GM19023 (cell line): Measurements from ENCODE around the gene ESPN.

ENCODE experiments used
- ATAC-seq: cut with Tn5 transposase; IDR thresholded peaks from one replicate; pipeline ENCODE4 v1.9.1; 2021; ENCODE audit warnings: mild to moderate bottlenecking, moderate library complexity; ENCODE audit not compliant: unreplicated experiment

ESPN gene

DNA sequence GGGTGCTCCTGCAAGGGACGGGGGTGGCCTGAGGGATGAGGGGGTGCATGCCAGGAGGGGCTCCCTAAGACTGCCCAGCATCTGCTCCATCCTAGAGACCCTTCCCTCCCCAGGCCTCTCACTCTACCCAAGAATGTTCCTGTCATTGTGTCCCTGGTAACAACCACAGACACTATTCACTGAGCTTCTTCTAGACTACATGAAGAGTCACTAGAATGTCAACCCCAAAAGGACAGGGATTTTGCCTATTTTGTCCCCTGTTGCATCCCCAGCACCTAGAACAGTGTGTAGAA is 38.5 kb downstream of the ESPN start:
- no peak for ATAC-seq

DNA sequence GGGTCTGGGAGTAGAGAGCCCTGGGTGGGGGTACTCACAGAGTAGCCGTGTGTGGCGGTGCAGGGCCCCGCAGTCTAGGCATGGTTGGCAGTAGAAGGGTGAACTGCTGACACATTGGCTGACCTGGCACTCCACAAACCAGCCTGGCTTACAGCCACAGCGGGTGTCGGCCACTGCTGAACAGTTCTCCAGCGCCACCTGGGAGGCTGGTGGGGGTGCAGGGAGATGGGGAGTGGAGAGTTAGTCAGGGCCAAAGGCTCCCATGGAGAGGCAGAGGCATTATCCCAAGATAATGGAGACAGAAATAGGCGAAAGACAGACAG is 39.9 kb downstream of the ESPN start:
- no peak for ATAC-seq

DNA sequence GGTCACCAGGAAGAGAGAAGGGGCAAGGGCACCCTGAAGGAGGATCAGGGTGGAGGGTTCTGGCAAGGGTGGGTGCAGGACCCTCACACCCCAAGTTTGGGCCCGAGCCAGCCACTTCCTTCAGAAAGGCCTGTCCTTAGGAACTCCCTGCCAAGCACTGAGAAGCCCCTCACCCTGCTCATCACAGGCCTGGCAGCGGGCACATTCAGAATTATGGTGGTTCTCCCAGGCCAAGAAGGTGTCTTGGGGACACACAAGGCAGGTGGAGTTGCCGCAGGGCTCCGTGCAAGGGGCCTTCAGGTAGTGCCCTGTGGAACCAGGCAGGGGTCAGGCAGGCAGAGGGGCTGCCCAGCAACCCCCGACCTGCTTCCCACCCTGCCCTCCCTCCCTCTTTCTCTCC is 40.3 kb downstream of the ESPN start:
- no peak for ATAC-seq

DNA sequence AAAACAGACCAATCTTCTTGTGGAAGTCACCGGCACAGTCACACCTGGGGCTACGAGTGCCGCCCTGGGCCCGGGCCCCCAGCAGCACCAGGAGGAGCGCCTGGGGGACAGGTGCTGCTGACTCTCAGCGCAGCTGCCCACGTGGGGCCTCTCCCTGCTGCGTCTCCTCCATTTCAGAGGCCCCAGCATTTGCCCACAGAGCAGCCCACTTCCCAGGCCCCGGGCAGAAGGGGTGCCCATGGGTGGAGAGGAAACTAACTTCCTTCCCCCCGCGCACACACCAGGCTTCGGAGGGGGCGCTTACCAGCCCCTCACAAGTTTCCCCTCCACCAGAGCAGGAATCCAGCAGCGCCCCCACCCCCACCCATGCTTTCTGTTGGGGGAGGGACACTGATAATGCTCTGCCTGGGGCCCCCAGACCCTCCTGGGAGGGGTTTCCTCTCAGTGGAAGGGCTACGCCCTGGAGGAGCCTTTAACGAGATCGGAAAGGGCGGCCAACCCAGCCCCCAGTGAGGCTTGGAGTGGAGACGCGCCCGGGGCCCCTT is 41.0 kb downstream of the ESPN start:
- ATAC-seq, result no peak

DNA sequence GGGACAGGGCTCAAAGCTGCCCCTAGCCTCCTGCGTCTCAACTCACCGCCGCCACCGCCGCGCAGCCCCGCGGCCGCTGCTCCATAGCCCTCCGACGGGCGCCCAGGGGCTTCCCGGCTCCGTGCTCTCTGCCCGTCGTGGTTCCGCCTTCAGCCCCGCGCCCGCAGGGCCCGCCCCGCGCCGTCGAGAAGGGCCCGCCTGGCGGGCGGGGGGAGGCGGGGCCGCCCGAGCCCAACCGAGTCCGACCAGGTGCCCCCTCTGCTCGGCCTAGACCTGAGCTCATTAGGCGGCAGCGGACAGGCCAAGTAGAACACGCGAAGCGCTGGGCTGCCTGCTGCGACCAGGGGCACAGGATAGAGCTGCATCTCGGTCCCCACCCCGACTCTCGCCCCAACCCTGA is 41.4 kb downstream of the ESPN start, which contains the start of gene TNFRSF25:
Gene TNFRSF25 (minus strand): TSS at position 151 of the 400 bp plus-strand sequence. CDS start 66 bp downstream, at position 85.
- no peak for ATAC-seq

DNA sequence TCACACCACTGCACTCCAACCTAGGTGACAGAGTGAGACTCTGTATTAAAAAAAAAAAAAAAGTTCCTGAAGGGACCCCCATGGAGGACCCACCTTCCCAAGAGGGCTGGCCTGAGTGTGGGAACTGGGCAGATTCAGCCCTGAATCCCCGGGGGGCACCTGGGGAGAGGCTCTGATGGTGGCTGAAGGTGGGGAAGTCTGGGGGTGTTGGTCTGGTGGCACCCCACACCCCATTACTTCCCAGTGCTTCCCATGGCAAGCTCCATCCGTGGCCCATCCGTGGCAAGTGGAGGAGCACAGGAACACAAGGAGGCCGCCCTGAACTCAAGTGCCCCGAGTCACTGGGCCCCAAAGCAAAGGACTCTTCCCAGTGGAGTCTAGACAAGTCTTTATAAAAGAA is 42.2 kb downstream of the ESPN start:
- ATAC-seq, result no peak

DNA sequence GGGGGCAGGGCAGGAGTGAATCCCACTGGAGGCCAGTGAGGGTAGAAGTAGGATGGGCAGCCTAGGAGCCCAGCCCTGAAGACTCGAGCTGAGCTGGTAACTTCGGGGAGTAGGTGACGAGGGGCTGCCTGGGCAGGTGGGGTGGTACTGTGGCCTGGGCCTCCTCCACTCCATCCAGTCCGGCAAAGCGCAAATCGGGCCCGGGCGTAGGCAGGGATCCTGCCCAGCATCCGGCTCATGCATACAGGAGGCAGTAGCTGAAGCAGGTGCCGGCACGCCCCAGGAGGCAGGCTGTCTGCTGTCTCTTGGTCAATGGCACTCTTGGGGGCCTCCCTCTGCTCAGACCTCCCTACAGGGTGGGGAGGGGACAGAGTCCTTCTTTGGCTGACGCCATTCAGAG is 42.6 kb downstream of the ESPN start:
- ATAC-seq, result no peak

DNA sequence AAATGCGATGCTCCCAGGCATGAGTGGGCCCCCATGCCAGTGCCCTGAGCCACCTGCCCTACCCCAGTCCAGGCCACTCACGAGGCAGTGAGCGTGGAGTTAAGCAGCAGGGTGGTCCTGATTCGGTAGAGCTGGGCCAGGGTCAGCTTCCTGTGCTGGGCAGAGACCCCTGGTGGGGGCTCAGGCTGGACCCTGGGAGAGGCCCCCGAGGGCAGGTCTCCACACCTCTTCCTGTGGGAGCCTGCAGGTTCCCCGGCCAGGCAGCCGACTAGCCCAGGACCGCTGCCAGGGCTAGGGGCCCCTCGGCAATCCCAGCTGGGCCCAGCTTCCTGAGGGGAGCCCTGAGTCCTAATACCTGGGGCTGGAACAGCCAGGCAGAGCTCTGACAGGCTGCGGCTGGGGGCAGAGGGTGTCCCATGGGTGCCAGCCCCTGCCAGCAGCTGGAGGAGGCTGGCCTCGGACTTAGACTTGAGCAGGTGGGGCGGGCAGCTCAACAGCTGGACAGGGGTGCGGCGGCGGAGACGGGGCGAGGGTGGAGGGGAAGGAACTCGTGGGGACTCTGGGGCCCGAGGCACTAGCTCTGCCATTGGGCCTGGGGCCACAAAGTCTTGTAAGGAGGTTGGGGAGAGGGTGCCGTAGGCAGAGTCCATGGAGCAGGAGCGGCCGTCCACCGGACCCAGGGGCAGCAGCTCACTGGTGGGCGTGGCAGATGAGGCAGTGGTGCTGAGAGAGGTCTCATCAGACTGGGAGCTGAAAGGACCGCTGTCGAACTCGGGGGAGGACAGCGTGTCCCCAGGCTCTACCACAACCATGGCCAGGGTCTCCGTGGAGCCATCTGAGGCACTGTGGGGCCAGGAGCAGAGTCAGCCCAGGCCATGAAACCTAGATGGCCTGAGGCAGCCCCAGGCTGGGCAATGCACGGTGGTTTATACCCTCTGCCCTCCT is 43.4 kb downstream of the ESPN start:
- ATAC-seq, result no peak

DNA sequence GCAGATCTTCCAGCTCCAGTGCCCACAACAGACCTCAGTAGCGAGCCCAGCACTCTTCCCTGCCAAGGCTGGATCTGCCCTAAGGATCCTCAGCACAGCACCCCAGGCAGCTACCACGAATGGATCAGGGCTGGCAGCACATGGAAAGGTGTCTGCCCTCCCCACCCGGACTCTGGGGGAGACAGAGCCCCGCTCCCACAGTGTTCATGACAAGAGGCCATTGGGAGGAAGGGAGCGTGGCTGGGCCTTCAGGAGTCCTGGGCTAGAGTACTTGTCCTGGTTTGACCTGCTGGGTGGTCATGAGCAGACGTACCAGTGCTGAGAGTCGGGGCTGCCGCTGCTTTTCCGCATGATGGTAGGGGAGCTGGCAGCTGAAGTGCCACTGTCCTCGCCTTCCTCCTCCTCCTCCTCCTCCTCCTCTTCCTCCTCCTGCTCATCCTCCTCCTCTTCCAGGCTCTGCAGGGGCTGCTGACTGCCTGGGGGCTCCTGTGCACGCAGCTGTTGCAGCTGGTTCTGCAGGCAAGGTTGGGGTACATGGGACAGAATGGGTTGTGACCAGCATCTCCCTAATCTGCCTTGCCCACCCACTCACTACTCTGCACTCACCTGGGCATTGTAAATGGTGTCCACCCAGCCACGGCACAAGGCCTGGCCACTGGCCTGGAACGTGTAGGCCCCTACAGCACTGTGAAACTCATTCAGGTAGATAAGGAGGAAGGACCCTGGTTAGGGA is 44.3 kb downstream of the ESPN start:
- ATAC-seq, result no peak

DNA sequence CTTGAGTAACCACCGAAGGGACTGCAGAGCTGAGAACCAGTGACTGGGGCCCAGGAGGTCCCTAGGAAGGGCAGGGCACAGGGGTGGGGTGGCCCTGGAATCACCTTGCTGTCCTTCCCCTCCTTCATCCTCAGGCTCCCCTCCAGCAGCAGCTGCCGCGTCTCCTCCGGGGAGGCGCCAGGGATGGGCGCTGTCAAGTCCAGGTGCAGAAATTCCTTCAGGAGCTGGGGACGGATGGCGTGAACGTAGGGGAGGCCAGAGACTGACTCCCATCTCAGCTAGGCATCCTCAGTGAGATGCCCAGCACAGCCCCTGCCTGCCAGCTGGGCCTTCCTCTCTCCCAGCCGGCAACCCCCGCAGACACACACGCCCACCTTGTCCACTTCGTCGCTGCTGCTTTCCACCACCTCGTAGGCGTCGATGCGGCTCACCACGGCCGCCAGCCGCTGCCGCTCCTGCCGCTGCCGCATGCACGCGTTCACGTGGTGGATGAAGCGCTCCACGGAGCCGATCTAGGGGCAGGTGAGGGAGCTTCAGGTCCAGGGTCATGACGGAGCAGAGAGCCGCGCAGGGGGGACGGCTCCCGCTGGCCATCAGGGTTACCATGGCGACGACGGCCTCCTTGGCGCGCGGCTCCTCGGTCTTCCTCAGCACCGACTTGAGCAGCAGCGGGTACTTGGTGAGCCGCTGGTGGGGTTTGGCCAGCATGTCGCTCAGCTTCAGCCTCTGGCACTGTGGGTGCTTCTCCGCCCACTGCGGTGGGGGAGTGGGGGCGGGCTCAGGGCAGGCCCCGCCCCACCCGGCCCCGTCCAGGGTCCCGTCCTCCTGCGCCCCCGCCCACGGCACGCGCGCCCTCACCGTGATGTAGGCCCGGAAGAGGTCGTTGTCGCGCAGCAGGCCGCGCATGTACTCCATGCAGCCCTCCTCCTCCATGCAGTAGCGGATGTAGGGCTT is 45.8 kb downstream of the ESPN start:
- no peak for ATAC-seq

DNA sequence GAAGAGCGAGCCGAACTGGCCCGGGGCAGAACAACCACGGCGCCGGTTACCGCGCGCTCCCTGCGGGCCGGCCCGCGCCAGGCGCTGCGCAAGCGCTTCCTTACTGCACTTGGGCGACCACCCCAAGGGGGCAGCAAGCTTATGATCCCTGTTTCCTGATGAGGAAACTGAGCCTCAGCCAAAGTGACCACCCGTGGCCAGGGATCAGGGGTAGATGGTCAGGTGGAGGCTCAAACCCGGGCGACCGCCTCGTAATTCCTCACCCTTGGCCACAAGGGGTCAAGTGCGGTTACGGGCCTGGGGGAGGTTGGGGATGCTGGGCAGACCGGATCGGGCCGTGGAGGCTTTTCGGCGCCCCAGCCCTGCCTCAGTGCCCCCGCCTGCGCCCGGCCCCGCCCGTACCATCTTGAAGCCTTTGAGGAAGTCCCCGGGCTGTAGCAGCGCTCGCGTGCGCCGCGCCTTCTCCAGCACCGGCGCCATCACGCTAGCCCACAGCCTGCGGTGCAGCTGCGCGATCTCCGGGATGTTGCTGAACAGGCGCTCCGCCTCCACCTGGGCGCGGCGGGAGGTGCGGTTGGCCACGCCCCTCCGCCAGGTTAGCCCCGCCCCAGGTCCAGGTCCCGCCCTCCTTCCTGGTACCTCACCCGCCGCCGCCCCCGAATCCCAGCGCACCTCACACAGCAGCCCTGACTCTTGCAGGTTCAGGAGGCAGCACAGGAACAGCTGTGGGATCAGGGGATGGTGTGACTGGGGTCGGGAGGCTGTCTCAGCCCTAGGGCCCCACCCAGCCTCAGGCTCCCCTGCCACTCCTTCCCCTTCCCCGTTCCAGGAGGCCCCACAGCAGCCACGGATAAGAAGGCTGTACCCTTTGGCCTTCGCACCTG is 46.8 kb downstream of the ESPN start:
- ATAC-seq, result no peak

DNA sequence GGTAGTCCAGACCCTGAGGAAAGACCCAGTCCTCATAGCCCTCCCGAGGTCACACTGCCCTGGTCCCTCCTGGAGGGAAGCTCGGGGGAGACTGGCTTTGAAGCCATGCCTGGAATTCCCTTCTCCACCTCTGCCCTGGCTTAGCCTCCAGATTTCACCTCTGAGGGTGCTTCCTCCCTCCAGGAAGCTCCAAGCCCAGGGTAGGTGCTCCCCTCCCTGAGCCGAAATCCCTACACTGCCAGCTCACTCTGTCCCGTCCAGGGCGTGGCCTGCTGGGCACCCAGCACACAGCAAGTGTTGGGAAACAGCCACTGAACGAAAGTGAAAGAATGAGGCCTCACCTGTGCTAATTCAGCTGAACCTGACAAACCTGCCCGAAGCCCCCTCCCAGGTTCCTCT is 47.4 kb downstream of the ESPN start:
- no peak for ATAC-seq

DNA sequence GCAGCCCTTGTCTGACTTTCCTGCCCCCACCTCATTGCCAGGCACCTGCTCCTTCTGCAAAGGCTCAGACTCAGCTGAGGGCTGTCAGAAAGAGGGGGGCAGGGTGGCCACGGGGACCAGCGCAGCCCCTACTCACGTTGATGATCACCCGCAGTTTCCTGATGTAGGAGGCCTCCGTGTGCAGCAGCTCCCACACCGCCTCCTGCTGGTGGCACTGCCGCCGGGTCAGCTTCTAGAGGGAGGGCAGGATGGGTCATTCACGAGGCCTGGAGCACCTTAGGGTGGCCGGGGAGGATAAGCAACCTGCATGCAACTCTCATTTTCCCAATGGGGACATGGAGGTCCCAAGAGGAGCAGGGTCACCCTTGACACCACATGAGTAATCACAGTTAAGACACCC is 47.8 kb downstream of the ESPN start:
- ATAC-seq, result no peak

DNA sequence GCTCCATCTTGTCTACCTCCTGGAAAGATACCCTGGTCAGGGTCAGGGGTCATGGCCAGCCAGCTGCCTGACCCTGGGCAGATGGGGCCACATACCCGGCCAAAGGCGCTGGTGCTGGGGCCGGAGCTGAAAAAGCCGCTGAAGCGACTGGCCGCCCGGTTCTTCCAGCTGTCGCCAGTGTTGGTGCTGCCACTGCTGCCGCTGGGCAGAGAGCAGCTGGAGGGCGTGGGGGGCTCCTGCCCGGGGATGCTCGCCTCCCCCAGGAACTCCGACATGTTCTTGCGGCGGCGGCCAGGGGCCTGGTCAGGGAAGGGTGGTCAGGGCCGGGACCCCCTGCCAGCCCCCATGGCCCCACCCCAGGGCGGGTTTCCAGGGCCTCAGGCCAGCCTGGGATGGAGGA is 48.6 kb downstream of the ESPN start:
- no peak for ATAC-seq

DNA sequence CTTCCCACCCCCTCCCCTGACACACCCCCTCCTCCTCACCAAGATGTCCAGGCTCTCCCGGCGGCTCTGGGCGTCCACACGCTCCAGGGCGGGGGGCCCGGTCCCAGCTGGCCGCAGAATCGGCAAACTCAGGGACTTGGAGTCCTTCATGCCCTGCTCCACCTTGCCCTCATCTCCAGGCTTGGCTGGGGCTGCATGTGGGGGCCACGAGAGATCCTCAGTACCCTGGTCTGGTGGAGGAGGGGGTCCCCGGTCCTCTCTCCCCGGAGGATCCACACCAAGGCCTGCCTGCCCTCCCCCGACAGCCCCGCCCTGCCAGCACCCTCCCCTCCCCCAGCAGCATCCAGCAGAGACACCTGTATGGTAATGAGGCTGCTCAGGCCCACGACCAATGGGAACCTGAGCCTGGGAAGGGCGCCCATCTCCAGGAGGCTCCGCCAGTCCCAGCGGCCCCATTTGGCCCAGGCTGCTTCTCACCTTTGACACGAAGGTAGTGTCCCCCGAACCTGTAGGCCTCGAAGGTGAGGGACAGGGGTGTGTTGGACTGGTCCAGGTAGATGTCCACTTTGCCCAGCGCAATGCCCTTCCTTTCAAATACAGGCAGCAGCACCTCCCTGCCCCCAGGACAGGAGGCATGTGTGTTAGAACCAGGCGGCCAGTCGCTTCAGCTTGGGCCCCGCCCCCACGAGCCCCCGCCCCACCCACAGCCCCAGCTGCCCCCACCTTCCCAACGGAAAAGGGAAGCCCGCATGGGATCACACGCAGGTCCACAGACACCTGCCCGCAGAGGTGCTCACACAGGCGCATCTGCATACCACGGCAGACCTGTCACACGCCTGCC is 49.6 kb downstream of the ESPN start:
- no peak for ATAC-seq

DNA sequence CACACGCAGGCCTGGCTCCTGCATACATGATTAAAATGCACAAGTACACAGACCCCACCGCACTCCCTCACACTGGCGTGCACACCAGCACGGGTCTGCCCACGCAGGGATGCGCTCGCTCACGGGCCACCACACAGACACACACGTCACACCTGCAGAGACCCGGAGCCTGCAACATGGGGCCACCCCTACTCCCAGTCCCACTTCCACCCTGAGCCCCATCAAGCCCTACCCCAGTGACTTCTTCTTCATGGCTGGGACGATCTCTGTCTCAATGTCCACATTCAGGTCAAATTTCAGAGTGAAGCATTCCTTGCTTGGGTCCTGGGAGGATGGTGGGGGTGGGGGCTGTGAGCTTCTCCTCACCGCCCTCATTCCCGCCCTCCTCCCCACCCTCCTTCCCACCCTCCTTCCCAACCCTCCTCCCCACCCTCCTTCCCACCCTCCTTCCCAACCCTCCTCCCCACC is 50.3 kb downstream of the ESPN start:
- no peak for ATAC-seq

DNA sequence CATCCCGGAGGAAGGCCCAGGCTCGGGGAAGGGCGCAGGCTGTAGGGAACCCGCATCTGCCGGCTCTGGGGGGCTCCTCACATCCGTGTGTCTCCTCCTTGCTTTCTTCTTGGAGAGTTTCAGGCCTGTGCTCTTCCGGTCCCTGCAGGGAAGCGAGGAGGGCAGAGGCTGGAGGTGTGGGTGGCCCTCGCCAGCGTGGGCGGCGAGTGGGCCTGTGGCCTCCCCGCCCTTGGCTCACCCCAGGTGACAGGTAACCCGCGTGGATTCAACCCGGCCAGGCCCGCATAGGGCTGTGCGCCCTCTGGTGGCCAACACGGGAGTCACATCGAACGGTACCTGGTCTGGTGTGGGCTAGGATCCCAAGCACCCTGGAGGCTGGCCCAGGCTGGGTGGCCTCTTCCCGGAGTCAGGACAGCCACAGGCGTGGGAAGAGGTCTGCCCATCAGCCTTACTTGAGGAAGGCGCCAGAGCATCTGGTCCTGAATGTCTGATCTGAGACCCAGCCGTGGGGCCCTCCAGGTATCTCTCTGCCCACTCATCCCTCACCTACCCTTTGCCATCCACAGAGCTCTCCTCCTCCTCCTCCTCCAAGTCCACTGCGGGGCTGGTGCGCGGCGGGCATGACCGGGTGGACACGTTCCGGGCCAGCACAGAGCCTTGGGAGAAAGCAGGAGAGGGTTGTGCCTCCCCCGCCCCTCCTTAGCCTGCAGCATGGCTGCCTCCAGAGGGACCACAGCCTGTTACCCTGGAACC is 51.0 kb downstream of the ESPN start:
- ATAC-seq, result peak; percentile 55

DNA sequence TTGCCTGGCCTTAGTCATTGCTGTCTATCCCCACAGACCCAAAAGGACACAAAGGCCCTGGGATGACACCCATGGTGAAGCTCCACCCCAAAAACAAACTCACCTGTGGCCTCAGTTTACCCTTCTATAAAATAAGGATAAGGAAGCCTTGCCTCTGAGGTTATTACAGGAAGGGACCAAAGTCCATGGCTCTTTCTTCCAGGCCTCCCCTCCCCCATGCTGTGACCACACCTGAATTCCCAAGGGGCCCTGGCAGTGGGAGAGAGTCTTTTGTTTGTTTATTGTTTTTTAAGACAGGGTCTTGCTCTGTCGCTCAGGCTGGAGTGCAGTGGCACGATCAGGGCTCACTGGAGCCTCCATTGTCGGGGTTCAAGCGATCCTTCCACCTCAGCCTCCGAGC is 51.9 kb downstream of the ESPN start:
- ATAC-seq, result no peak
